Head of caudate nucleus (tissue), 42 donors: ENCODE results near the gene NPDC1.
A peak's percentile ranks its signal among the peaks of the same experiment; 100 is the strongest.

Experiments used
- DNase-seq, 42 donors: peaks; one replicate each; pipeline versions ENCODE4 v3.0.0 to v3.0.0-alpha.2; 2020 to 2021; ENCODE audit warnings: mixed read lengths in 7 of 42
- intact Hi-C: fragments of 100-400 bp; cut with DNase I; formaldehyde crosslinking; loops from one replicate; pipeline ENCODE4 v1.15.0; 2022

The NPDC1 gene

DNA sequence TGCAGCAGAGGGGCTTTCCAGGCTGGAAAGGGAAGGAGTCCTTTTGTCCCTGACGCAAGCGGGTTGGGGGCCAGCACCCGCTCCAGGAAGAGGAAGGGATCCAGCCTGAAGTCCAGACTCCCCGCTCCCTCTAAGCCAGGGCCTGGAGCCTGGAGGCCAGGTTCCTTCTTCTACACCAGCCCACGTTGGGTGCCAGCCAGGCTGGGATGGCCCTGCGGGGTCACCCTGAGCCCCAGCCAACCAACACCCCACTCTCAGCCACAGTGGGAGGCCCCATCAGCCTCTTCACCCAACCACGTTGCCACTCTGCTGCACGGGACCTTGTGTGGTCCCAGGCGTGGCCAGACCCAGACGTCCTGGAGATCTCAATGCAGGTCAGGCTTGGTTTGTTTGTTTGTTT is 13.1 kb downstream of the NPDC1 start:
- no peak for DNase-seq
- intact Hi-C loops: no loop called here

DNA sequence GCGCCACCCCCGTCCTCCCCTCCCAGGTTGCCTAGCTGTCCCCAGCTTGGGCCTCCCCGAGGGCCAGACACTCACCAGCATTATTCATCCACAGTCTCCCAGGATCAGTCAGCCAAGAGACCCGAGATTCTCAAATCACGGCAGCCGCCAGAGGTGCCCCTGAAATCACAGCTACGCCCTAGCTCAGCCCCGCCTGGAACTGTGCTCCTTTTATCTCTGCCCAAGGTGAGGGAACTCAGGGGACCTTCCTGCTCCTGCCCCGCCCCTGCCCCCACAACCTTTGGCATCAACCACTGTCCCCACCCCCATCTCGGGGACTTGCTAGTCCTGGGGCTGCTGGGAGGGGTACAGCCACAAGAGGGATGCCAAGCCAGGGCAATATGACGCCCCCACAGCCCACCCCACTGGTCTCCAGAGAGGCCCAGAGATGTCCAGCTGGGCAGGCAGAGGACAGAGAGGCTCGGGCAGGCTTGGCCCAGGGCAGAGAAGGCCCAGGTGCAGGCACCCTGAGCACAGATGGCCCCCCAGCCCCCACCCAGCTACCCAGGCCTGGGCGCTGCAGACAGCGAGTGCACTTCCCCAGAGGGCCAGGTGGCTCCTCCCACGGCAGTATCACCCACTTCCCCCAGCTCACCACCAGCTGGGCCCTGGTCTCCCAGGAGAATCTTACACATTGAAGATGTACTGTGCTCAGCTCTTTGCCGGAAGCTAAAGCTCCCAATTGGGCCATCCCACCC is 13.9 kb downstream of the NPDC1 start, which contains the start of gene FUT7:
Gene FUT7 (minus strand): TSS at position 185 of the 737 bp plus-strand sequence. CDS start 97 bp downstream, at position 88.
- intact Hi-C loops: no loop called here
- DNase-seq: no peak

DNA sequence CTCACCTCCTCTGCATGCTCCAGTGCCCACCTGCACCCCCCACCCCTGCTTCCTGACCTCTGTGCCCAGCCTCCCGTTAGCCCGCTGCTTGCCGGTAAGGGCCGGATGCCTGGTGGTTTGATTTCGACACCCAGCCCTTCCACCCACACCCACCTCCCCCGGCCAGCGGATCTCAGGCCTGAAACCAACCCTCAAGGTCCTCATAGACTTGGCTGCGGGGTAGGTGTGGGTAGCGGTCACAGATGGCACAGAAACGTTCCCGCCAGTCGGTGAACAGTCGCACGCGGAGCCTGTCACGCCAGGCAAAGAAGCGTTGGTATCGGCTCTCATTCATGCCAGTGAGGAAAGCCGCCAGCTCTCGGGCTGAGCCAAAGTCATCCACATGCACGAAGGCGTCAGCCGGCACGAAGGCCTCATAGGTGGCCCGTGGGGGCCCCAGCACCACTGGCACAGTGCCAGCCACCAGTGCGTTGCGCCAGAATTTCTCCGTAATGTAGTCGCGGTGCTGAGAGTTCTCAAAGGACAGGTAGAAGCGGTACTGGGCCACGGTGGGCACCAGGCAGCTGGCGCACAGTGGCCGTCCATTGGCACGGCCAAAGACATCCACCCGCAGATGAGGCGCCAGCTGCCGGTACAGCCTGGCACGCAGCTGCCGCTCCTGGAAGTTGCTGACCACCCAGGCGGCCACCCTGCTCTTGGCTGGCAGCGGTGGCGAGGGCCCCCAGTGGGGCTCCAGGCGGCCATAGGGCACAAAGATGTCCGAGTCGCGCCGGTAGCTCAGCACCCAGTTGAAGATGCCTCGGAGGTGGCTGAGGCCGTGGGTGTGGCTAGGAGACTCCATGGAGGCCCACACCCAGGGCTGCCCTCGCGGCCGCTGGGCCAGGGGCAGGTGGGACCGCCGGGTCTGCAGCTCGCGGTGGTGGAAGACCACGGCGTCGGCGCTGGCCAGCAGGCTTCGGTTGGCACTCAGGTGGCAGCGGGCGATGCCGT is 15.1 kb downstream of the NPDC1 start:
- intact Hi-C loops: no loop called here
- peak in 1 of 42 donors; percentile 42 for DNase-seq

DNA sequence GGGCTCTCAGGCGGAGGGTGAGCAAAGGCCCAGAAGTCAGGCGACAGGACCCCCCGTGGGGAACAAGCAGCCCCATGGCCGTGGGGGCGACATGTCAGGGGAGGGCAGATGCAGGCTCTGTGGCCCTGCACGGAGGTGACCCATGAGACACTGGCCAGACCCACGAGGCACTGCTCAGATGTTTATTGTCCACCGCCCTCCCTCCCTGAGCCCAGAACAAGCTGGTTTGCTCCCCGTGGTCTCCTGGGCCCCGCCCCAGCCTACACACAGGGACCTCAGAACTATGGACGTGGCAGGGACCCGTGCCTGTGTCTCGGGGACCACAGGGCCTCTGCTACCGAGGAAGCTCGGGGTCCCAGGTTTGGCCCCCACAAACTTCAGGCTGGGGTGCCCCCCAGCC is 16.0 kb downstream of the NPDC1 start:
- intact Hi-C loops: no loop called here
- no peak for DNase-seq

DNA sequence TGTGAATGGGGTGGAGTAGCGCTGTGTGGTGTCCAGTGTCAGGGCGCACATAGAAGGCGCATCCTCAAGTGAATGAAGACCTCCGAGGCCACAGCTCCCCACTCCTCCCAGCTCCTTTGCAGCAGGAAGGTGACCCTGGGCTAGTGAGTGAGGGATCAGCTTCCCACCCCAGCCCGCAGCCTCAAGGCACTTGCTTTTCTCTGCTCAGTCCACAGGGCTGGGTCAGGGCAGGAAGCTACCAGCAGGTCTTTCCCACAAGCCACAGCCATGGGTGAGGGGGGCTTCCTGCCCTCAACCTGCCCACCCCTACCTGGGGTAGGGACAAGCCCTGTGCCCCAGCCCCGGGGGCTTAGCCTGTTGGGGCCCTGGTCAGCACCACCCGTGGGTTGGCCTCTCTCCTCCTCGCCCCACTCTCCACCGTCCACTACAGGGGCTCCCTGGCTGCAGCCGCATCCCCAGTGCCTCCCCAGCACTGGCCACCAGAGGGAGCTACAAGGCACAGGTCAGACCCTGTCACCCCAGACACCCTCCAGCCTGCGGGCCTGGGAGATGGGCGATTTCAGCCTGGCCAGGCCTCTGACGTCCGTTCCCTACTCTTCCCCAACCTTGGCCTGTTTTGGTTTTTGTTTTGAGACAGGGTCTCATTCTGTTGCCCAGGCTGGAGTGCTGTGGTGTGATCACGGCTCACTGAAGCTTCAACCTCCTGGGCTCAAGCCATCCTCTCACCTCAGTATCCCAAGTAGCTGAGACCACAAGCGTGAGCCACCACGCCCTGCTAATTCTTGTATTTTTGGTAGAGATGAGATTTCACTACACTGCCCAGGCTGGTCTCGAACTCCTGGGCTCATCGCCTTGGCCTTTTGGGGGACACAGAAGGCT is 16.7 kb downstream of the NPDC1 start:
- DNase-seq: peak; percentile 69 to 95 (median 87)

DNA sequence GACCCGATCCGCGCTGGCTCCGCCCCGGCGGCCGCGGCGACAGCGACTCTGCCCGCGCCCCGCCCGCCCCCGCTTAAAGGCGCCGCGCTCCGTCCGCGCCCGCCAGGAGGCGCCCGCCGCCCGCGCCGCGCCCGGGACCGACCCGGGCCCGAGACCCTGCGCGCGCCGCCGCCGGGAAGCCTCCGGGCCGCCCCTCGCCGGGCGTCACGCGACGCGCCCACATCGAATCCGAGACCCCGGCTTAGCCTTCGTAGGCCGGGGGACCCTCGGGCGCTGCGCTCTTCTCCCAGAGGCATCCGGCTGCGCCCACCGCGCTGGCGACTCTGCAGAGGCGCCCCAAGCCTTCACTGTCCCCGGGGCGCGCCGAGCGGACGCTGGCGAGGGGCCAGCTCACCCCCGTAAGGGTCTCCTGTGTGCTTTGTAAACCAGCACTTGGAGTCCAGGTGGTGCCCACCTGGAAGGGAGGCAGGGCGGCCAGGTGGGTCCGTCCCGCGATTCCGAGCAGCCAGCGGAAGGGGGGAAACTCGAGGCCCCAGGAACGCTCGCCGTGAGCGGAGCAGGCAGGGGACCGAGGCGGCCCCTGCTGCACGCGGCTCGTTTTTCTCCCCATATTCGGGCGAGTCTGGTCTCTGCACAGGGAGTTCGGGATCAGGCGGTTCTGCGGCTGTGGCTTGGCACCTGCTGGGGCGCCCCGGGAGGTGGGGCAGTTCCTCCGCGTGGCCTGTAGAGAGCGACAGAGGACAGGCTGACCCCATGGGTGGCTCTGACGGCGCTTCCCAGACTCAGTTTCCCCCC is 17.5 kb downstream of the NPDC1 start:
- intact Hi-C loops: no loop called here
- peak; percentile 53 to 90 (median 81) for DNase-seq

More for the DNA sequence above, 16.7 kb downstream of the NPDC1 start:
- intact Hi-C loops: no loop called here

DNA sequence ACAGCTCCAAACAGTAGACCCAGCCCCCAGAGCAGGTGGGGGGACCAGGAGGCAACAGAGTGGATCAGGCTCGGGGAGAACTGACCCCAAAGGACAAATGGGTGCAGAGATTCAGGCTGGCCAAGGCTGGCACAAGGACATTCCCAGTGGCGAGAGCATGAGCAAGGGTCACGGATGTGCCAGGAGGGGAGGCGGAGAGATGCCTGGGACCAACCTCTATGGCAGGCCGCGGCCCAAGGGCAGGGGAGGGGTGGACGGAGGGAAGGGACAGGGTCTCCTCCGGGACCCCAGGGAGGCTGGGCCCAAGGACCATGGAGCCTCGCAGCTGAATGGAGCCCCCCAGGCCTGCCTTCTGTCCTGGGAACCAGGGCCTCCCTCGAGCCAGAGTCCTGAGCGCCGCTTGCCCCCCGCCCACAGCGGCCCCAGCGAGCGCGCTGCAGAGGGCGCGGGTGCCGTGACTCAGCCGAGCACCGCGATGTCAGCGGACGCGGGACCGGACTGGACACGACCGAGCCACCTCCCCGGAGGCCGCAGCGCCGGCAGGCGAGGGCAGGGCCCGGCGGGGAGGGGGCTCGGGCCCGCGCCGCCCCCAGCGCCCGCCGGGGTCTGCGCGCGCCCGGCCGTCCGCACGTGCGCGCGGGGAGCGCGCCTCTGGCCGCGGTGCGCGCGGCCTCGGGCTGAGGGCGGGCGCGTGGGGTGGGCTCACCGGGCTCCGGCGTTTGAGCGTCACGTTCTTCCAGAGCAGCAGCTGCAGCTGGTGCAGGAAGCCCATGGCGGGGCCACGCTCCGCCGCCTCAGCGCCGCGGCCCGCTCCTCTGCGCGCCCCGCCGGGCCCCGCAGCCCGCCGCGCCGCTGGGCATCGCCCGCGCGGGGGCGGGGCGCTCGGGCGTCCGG is 18.4 kb downstream of the NPDC1 start, which contains the start of gene ABCA2:
Gene ABCA2 (minus strand): TSS at position 869 of the 894 bp plus-strand sequence. CDS start 97 bp downstream, at position 772.
- intact Hi-C loops: no loop called here

DNA sequence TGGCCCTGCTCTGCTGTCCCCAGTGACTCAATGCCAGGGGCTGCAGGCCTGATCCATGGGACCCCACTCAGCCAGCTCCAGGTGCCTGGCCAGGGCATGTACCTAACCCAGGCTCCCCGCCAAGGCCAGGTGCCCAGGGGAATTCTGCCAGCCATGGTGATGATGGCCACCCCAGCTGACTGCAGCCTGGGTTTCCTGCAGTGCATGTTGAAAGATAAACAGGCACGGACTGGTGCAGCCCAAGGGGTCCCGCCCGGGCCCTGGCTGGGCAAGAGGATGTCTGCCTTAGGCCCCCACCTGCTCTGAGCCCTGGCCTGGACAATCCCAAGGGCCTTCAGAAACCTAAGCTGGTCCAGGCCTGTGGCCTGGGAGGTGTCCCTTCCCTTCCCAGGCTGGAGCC is 19.1 kb downstream of the NPDC1 start:
- DNase-seq: peak in 6 of 42 donors; percentile 16 to 58 (median 40)
- intact Hi-C loops: no loop called here

More for the DNA sequence above, 18.4 kb downstream of the NPDC1 start, which contains the start of gene ABCA2:
- peak in 2 of 42 donors; percentile 19 to 53 for DNase-seq

DNA sequence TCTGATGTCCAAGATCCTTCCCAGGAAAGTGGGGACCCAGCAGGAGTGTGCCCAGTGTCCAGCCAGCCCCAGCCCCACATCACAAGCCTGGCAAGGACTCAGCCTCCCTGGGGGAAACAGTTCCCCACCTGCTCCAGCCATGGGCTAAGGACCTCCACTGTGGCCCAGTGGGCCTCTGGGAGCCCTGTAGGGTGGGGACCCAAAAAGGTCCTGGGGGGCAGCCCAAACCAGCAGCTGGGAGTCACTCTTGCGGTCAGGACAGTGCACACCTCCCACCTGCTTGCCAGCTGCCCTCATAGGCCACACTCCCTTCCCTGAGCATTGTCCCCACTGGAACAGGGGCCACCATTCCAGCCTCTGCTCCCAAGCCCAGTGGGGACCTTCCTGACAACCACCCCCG is 19.6 kb downstream of the NPDC1 start:
- peak in 1 of 42 donors; percentile 40 for DNase-seq
- intact Hi-C loops: no loop called here

DNA sequence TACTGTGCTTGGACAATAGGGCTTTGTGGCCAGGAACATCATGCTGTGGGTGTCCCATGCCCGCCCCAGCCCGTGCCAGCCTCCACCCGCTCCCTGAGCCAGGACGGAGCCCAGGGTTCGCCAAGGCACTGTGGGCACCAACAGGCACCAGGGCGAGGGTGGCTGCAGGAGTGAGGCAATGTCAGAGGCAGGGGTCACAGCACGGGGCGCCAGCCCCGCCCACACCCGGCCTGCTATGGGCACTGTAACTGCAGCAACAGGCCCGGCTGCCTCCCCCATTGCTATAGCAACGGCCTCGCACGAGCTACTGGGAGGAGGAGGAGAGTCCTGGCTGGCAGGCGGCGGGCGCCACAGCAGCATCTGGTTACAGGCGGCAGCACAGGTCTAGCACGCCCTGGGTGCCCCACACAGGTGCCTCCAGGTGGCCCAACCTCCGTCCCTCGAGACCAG is 20.4 kb downstream of the NPDC1 start:
- peak; percentile 94 to 100 (median 99) for DNase-seq
- intact Hi-C loops: no loop called here

DNA sequence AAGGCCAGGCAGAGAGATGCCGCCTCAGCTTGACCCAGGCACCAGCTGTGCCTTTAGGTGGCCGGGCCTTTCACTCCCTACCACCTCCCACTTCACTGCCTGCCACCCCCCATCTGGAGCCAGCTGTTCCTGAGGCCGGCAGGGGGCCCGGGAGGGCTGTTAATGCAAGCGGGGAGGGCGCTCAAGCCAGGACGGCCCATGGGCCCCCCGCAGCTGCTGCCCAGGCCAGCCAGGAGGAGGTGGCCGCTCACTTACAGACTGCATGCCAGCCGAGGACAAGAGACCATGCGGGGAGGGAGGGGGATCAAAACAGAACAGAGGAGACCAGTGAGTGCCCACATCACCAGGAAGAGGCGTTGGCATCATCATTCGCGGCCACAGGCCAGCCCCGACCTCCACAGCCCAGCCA is 22.4 kb downstream of the NPDC1 start:
- intact Hi-C loops: no loop called here
- peak in 40 of 42 donors; percentile 36 to 92 (median 70) for DNase-seq

DNA sequence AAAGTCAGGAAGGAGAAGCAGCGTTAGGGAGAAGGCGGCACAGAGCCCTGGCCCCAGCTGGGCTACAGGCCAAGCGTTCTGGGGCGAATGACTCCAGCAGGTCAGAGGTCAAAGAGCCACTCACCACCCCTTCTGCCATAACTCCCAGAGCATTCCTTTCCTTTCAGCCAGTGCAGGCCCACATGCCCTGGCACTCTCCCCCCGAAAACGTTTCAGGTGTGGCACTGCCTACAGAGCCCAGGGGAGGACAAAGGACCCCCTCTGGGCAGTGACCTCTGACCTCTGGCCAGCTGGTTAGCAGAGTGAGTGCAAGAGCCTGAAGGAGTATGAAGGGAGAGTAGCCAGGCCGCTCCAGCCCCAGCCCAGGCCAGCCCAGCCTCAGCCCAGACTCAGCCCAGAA is 22.8 kb downstream of the NPDC1 start:
- intact Hi-C loops: no loop called here
- DNase-seq: peak in 3 of 42 donors; percentile 31 to 42 (median 35)

DNA sequence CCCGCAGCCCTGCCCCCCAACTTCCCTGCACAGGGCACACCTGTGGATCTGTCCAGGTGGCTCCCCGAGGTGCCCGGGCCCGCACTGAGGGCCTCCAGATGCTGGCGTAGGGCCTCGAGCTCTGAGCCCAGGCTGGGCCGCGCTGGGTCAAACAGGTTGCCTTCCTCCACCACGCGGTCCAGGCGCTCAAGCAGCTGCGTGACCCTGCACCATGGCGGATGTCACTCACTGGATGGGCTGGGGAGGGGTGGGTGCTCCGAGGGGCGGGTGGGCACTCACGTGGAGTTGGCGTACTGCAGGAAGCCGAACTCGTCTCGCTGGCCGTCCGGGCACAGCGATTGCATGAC is 23.3 kb downstream of the NPDC1 start:
- intact Hi-C loops: no loop called here
- no peak for DNase-seq

DNA sequence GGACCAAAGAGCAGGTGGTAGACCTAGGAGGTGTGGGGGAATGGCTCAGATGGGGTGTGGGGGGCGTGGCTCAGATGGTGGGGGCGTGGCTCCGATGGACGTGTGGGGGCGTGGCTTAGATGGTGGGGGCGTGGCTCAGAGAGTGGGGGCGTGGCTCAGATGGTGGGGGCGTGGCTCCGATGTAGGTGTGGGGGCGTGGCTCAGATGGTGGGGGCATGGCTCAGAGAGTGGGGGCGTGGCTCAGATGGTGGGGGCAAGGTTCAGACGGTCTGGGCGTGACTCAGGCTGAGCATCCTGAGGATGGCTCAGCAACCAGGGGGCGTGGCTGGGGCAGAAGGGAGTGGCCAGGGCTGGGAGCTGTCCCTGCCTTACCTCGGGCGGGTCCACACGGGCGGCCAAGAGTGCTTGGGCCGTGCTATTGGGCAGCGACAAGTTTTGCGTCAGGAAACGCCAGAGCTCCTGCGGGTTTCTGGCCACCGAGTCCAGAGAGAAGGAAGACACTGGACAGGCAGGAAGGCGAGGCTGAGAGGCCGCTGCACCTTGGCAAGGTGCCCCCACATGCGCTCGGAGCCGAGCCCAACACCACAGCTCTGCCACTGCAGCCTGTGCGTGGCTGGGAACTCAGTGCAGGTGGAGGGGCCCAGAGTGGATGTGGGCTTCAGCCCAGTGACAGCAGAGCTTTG is 23.9 kb downstream of the NPDC1 start:
- intact Hi-C loops: no loop called here
- DNase-seq: peak; percentile 60 to 97 (median 89)

DNA sequence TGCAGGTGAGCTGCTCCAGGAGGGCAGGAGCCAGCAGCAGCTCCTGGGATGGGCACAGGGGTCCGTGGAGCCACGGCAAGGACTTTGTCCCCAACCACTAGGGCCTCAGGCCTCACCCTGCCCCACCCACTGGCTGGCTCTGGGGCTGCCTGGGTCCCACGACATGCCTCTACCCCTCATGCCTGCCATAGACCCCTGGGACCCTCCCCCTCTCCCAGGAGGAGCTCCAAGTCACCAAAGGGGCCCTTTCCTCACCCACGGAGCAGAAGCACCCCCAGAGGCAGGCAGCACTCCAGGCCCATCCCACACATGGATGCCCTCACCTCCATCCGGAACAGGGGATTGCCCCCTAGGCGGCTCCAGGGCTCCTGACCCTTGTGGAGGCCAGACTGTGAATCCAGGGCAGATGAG is 24.4 kb downstream of the NPDC1 start:
- DNase-seq: no peak
- intact Hi-C loops: no loop called here
